ENCODE data around the gene WDR86. TPM values are rescaled to one million over a fixed set of nuclear protein-coding genes. Genes with fewer than 3 reads are reported as not detected.
A peak's percentile ranks its signal among the peaks of the same experiment; 100 is the strongest.

The WDR86 gene
- polyA plus RNA-seq, 4 donors = 1.1 to 4.3 (median 1.8) TPM; not detected in 1

DNA sequence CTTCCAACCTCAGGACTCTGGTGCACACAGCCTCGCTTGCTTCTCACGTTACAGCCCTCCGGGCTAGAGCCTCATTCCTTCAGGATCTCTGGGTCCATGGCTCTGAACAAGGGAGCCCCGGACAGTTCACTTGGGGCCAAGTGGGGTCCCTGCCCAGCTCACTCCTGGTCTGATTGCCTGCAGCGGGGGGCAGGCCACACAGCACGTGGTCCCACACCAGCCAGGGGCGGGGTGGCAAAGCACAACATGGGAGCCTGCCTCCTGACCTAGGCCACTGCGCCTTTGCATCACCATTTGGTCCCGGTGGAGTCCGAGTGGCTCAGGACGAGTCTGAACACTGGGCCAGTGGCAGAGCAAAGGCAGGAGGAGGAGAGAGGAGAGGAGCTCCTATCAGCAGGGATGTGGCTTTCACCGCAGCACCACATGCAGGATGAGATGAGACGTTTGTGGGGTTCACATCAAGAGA is 43.5 kb upstream of the WDR86 start:
- WGBS, 3 donors = 78 to 87% (median 84%) methylated on average over 13 of the region's 13 CpGs
- H3K27me3 ChIP-seq (ENCODE audit: control insufficient read depth in 3 of 3, insufficient read depth in 3 of 3, low read length in 3 of 3) = no peaks in the 10 kb centered on the region
- H3K4me1 ChIP-seq (ENCODE audit: control insufficient read depth in 3 of 3, insufficient read depth in 2 of 3, low read depth in 1 of 3, low read length in 2 of 3) = peaks cover 0 to 6% (median 0%) of the 10 kb centered on the region in 3 donors
- DNase-seq (no peak), FAIRE-seq (no peak)
- H3K9me3 ChIP-seq (ENCODE audit: control insufficient read depth in 2 of 2, insufficient read depth in 1 of 2, low read depth in 1 of 2, low read length in 1 of 2) = no peaks in the 10 kb centered on the region
- H3K4me3 ChIP-seq (ENCODE audit: low read depth in 1 of 3, low read length in 3 of 3) = no peak overlapping the region
- no peak overlapping the region for H3K27ac ChIP-seq (ENCODE audit: low read depth in 1 of 3, low read length in 2 of 3)
- H3K36me3 ChIP-seq (ENCODE audit: control insufficient read depth in 3 of 3, insufficient read depth in 2 of 3, low read depth in 1 of 3, low read length in 3 of 3) = no peaks in the 10 kb centered on the region

GRCh38 chr7:151452680-151453325 is 43.0 kb upstream of the WDR86 start:
- no peak for DNase-seq
- no peaks in the 10 kb centered on the region for H3K9me3 ChIP-seq (ENCODE audit: control insufficient read depth in 2 of 2, insufficient read depth in 1 of 2, low read depth in 1 of 2, low read length in 1 of 2)
- H3K4me3 ChIP-seq (ENCODE audit: low read depth in 1 of 3, low read length in 3 of 3) = no peak overlapping the region
- peaks cover 0 to 3% (median 0%) of the 10 kb centered on the region in 3 donors for H3K27me3 ChIP-seq (ENCODE audit: control insufficient read depth in 3 of 3, insufficient read depth in 3 of 3, low read length in 3 of 3)
- H3K27ac ChIP-seq (ENCODE audit: low read depth in 1 of 3, low read length in 2 of 3) = no peak overlapping the region
- H3K4me1 ChIP-seq (ENCODE audit: control insufficient read depth in 3 of 3, insufficient read depth in 2 of 3, low read depth in 1 of 3, low read length in 2 of 3) = peaks cover 0 to 6% (median 0%) of the 10 kb centered on the region in 3 donors
- no peaks in the 10 kb centered on the region for H3K36me3 ChIP-seq (ENCODE audit: control insufficient read depth in 3 of 3, insufficient read depth in 2 of 3, low read depth in 1 of 3, low read length in 3 of 3)
- FAIRE-seq = no peak
- WGBS, 3 donors = 89 to 92% (median 90%) methylated on average over 15 of the region's 15 CpGs

DNA sequence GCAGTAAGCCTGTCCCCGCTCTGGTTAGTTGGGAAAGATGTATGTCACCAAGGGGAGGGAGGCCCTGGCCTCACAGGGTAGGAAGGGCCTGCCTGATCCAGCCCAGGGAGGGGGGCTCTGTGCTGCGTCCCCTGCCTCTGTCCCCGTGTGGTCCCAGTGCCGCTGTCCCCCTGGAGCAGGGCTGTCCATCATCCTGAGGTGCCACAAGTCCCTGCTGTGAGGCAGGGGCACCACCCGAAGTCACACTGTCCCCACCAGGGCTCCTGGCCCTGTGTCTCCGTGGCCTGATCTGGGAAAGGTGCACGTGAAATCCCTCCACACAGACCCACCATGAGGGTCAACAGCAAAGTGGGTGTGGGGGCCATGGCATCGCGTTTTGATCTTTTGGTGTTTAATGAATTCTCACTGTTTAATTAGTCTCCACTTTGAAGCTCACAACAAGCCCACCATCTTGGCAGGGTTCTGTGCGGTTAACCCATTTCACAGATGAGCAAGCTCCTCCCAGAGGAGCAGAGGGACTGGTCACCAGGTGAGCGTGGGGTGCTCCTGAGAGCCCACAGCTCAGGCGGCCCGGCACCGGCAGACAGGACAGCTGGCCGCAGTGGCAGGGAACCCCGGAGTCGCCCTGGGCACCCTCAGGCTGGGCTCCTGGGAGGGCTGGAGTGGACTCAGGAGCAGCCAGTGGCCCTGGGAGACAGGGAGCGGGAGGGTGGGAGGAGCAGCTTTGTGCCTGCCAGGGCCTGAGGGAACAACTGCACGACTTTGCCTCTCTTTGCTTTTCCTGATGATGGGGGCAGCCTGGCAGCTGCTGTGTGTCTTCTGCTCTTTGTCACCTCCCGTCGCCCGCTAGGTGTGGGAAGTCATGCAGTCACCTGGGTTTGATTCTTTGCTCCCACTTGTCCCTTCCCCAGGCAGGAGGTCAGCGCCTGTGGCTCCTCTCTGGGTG is 42.1 kb upstream of the WDR86 start:
- Histone ChIP-seq H3K27ac (ENCODE audit: low read depth in 1 of 3, low read length in 2 of 3) (no peak overlapping the region), H3K36me3 (ENCODE audit: control insufficient read depth in 3 of 3, insufficient read depth in 2 of 3, low read depth in 1 of 3, low read length in 3 of 3) (no peaks in the 10 kb centered on the region), H3K27me3 (ENCODE audit: control insufficient read depth in 3 of 3, insufficient read depth in 3 of 3, low read length in 3 of 3) (peaks cover 0 to 3% (median 0%) of the 10 kb centered on the region in 3 donors), H3K4me3 (ENCODE audit: low read depth in 1 of 3, low read length in 3 of 3) (no peak overlapping the region), H3K4me1 (ENCODE audit: control insufficient read depth in 3 of 3, insufficient read depth in 2 of 3, low read depth in 1 of 3, low read length in 2 of 3) (peaks cover 0 to 6% (median 0%) of the 10 kb centered on the region in 3 donors), H3K9me3 (ENCODE audit: control insufficient read depth in 2 of 2, insufficient read depth in 1 of 2, low read depth in 1 of 2, low read length in 1 of 2) (no peaks in the 10 kb centered on the region)
- DNase-seq (no peak), FAIRE-seq (no peak)
- 78 to 87% (median 83%) methylated on average over 23 of the region's 23 CpGs for WGBS, 3 donors

- 86 to 93% (median 91%) methylated on average over 5 of the region's 5 CpGs for WGBS, 3 donors
- Histone ChIP-seq H3K9me3 (ENCODE audit: control insufficient read depth in 2 of 2, insufficient read depth in 1 of 2, low read depth in 1 of 2, low read length in 1 of 2) (no peaks in the 10 kb centered on the region), H3K27ac (ENCODE audit: low read depth in 1 of 3, low read length in 2 of 3) (no peak overlapping the region), H3K36me3 (ENCODE audit: control insufficient read depth in 3 of 3, insufficient read depth in 2 of 3, low read depth in 1 of 3, low read length in 3 of 3) (no peaks in the 10 kb centered on the region), H3K4me3 (ENCODE audit: low read depth in 1 of 3, low read length in 3 of 3) (no peak overlapping the region), H3K27me3 (ENCODE audit: control insufficient read depth in 3 of 3, insufficient read depth in 3 of 3, low read length in 3 of 3) (peaks cover 0 to 3% (median 0%) of the 10 kb centered on the region in 3 donors), H3K4me1 (ENCODE audit: control insufficient read depth in 3 of 3, insufficient read depth in 2 of 3, low read depth in 1 of 3, low read length in 2 of 3) (peaks cover 0 to under 1% (median 0%) of the 10 kb centered on the region in 3 donors)
- DNase-seq (no peak), FAIRE-seq (no peak)
Measured at GRCh38 chr7:151451156-151451555, 41.3 kb upstream of the WDR86 start.

DNA sequence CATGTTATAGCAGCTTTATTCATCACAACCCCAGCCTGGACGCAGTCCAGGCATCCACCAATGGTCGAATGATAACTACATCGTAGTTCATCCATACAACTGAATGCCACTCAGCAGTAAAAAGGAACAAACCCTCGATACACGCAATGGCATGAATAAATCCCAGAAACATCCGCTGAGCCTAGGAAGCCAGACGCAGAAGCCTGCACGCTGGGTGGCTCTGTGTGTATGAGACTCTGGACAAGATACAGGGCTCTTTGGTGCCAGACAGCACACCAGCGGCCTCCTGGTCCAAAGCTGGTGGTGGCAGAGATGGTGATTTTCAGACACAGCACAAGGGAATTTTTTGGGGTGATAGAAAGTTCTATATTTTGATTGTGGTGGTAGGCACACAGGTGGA is 40.2 kb upstream of the WDR86 start:
- FAIRE-seq = no peak
- Histone ChIP-seq H3K36me3 (ENCODE audit: control insufficient read depth in 3 of 3, insufficient read depth in 2 of 3, low read depth in 1 of 3, low read length in 3 of 3) (no peaks in the 10 kb centered on the region), H3K4me1 (ENCODE audit: control insufficient read depth in 3 of 3, insufficient read depth in 2 of 3, low read depth in 1 of 3, low read length in 2 of 3) (no peaks in the 10 kb centered on the region), H3K27ac (ENCODE audit: low read depth in 1 of 3, low read length in 2 of 3) (no peak overlapping the region), H3K9me3 (ENCODE audit: control insufficient read depth in 2 of 2, insufficient read depth in 1 of 2, low read depth in 1 of 2, low read length in 1 of 2) (no peaks in the 10 kb centered on the region), H3K4me3 (ENCODE audit: low read depth in 1 of 3, low read length in 3 of 3) (no peak overlapping the region), H3K27me3 (ENCODE audit: control insufficient read depth in 3 of 3, insufficient read depth in 3 of 3, low read length in 3 of 3) (peaks cover 0 to 3% (median 0%) of the 10 kb centered on the region in 3 donors)
- WGBS, 3 donors = 87 to 90% (median 88%) methylated on average over 9 of the region's 9 CpGs
- DNase-seq = no peak

DNA sequence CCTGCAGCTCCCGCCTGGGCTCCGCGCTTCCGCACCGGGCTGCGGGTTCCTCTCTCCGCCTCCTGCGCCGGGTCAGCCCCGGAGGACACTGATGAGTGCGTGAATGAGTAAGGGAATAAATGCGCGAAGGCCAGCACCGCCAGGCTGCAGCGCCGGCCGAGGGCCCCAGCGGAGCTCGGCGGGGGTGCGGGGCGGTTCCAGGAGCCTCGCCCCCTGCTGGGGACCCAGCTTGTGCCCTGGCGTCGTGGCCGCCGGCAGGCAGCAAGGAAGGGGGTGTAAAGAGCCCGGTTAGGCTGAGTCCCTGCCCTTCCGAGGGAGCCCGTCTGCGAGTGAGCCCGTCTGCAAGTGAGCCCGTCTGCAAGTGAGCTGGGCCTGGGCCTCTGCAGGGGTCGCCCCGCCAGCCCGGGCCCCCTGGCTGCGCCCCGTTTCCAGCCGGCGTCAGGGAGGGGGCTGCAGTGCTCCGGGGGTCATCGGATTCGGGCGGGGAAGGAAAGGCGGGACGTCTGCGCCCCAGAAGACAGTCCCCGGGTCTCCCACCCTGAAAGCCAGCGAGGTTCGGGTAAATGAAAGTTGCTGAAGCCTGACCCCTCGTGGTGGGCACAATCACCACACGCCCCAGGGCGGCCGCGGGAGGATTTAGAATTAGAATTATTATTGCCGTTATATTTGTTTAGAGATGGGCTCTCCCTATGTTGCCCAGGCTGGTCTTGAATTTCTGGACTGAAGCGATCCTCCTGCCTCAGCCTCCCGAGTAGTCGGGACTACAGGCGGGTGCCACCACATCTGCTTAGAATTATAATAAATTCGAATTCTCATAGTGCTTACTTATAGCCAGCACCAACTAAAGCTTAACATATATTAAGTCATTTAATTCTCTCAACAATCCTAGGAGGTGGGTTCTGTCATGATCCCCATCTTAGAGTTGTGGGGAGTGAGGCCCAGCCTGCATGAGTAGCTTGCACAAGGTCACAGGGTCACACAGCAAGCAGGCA is 38.7 kb upstream of the WDR86 start:
- Histone ChIP-seq H3K36me3 (ENCODE audit: control insufficient read depth in 3 of 3, insufficient read depth in 2 of 3, low read depth in 1 of 3, low read length in 3 of 3) (no peaks in the 10 kb centered on the region), H3K4me3 (ENCODE audit: low read depth in 1 of 3, low read length in 3 of 3) (peak overlapping the region; percentile 19 to 73 (median 59)), H3K4me1 (ENCODE audit: control insufficient read depth in 3 of 3, insufficient read depth in 2 of 3, low read depth in 1 of 3, low read length in 2 of 3) (no peaks in the 10 kb centered on the region), H3K27me3 (ENCODE audit: control insufficient read depth in 3 of 3, insufficient read depth in 3 of 3, low read length in 3 of 3) (peaks cover 0 to 3% (median 0%) of the 10 kb centered on the region in 3 donors), H3K9me3 (ENCODE audit: control insufficient read depth in 2 of 2, insufficient read depth in 1 of 2, low read depth in 1 of 2, low read length in 1 of 2) (no peaks in the 10 kb centered on the region), H3K27ac (ENCODE audit: low read depth in 1 of 3, low read length in 2 of 3) (peak overlapping the region in 1 of 3 donors; percentile 51)
- 5 to 6% (median 5%) methylated on average over 55 to 61 of the region's 61 CpGs for WGBS, 3 donors
- peak; percentile 64 to 90 for DNase-seq
- no peak for FAIRE-seq

DNA sequence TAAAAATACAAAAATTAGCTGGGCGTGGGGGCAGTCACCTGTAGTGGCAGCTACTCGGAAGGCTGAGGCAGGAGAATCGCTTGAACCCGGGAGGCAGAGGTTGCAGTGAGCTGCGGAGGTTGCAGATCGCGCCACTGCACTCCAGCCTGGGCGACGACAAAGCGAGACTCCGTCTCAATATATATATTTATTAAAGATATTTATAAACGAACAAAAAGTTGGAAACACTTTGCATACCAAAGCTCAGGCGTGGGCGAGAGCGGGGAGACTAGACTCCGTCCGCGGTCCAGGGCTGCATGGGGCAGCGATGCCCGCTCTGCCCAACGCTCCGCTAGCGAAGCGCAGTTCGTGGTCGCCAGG is 38.0 kb upstream of the WDR86 start:
- Histone ChIP-seq H3K4me1 (ENCODE audit: control insufficient read depth in 3 of 3, insufficient read depth in 2 of 3, low read depth in 1 of 3, low read length in 2 of 3) (no peaks in the 10 kb centered on the region), H3K4me3 (ENCODE audit: low read depth in 1 of 3, low read length in 3 of 3) (peak overlapping the region in 2 of 3 donors; percentile 59 to 73), H3K9me3 (ENCODE audit: control insufficient read depth in 2 of 2, insufficient read depth in 1 of 2, low read depth in 1 of 2, low read length in 1 of 2) (no peaks in the 10 kb centered on the region), H3K36me3 (ENCODE audit: control insufficient read depth in 3 of 3, insufficient read depth in 2 of 3, low read depth in 1 of 3, low read length in 3 of 3) (no peaks in the 10 kb centered on the region), H3K27me3 (ENCODE audit: control insufficient read depth in 3 of 3, insufficient read depth in 3 of 3, low read length in 3 of 3) (peaks cover 0 to 5% (median 0%) of the 10 kb centered on the region in 3 donors), H3K27ac (ENCODE audit: low read depth in 1 of 3, low read length in 2 of 3) (peak overlapping the region in 1 of 3 donors; percentile 51)
- FAIRE-seq (no peak), DNase-seq (no peak)
- 50 to 71% (median 58%) methylated on average over 26 of the region's 26 CpGs for WGBS, 3 donors

Measured in small intestine (tissue), 7 donors.